Breast epithelium (tissue), 4 donors: ENCODE data around the gene WTIP. TPM values are rescaled to one million over a fixed set of nuclear protein-coding genes. Genes with fewer than 3 reads are reported as not detected.

ENCODE experiments used
- DNase-seq, 2 donors: peaks; one replicate each; pipeline ENCODE4 v3.0.0-alpha.2; 2019; ENCODE audit warnings: low spot score in 2 of 2
- H3K27ac ChIP-seq, 2 donors: fragments of 200-600 bp; sonication (generic) in 1 of 2; one replicate each; pipeline ENCODE4 v1.5.1; 2016 to 2019; ENCODE audit warnings: mild to moderate bottlenecking in 1 of 2
- H3K27me3 ChIP-seq, 2 donors: fragments of 200-600 bp; sonication (generic) in 1 of 2; one replicate each; pipeline versions ENCODE4 v1.5.1 to v1.6.0; 2017 to 2019; ENCODE audit warnings: control low read depth in 1 of 2, mild to moderate bottlenecking in 1 of 2
- H3K36me3 ChIP-seq: fragments of 200-600 bp; one replicate; pipeline ENCODE4 v1.5.1; 2019
- H3K4me1 ChIP-seq, 2 donors: fragments of 200-600 bp; sonication (generic); one replicate each; pipeline ENCODE4 v1.5.1; 2016 to 2019; ENCODE audit warnings: control low read depth in 1 of 2
- H3K4me3 ChIP-seq, 3 donors: fragments of 200-600 bp; sonication (generic); 1 replicate in 2 of 3; 2 replicates in 1 of 3; pipeline ENCODE4 v1.5.1; 2016 to 2019; ENCODE audit warnings: mild to moderate bottlenecking in 3 of 3, moderate library complexity in 2 of 3
- H3K9me3 ChIP-seq, 2 donors: fragments of 200-600 bp; sonication (generic) in 1 of 2; one replicate each; pipeline ENCODE4 v1.5.1; 2016 to 2019; ENCODE audit warnings: control low read depth in 1 of 2
- CTCF ChIP-seq, 3 donors: fragments of 450-650 bp; IDR thresholded peaks; one replicate each; pipeline ENCODE4 v1.5.1; 2016 to 2017; ENCODE audit warnings: antibody characterized with exemption in 3 of 3, mild to moderate bottlenecking in 3 of 3, moderate library complexity in 3 of 3
- POLR2A ChIP-seq: fragments of 450-650 bp; IDR thresholded peaks from one replicate; pipeline ENCODE4 v1.6.1; 2016; ENCODE audit warnings: antibody characterized with exemption, mild to moderate bottlenecking, moderate library complexity
- POLR2AphosphoS5 ChIP-seq, 3 donors: sonication (generic); formaldehyde crosslinking; IDR thresholded peaks; one replicate each; pipeline ENCODE4 v1.6.1; 2017; ENCODE audit warnings: antibody characterized with exemption in 3 of 3
- intact Hi-C: fragments of 100-400 bp; cut with DNase I; formaldehyde crosslinking; loops from one replicate; pipeline ENCODE4 v1.15.1; 2023; ENCODE audit warnings: low total_unique reads
- total RNA-seq, 3 donors: library from RNA; depleted of rRNA; stranded (reverse); fragments of >200 nt; gene quantifications; one replicate each; pipeline ENCODE4 v1.1.0, GENCODE V29; 2016

WTIP gene
- total RNA-seq, 3 donors from 2014 or later, result 11.9 to 20.6 (median 14.9) TPM

- H3K36me3 ChIP-seq, result no peaks in the 10 kb centered on the region
- peak; percentile 79 to 93 for DNase-seq
- peak overlapping the region in 1 of 3 donors; percentile 26 for H3K4me3 ChIP-seq
- no peaks in the 10 kb centered on the region for H3K9me3 ChIP-seq
- no peaks in the 10 kb centered on the region for H3K4me1 ChIP-seq
- no peaks in the 10 kb centered on the region for H3K27me3 ChIP-seq
- intact Hi-C loops, result loop anchor here (5.0 kb wide), 1 partner anchor 816 kb away; no protein-coding TSS in a partner anchor
- H3K27ac ChIP-seq, result peak overlapping the region in 1 of 2 donors; percentile 65
- peak; percentile 92 to 97 (median 95) for TF ChIP-seq CTCF (IDR thresholded peaks at IDR 0.05)
- TF ChIP-seq POLR2AphosphoS5 (IDR thresholded peaks at IDR 0.05), result peak in 2 of 3 donors; percentile 28 to 30
- no peak for TF ChIP-seq POLR2A
Observed at GRCh38 chr19:34501339-34502320, 20.1 kb downstream of the WTIP start.

- intact Hi-C loops, result loop anchor here (5.0 kb wide), 1 partner anchor 815 kb away; no protein-coding TSS in a partner anchor
- DNase-seq, result peak in 1 of 2 donors; percentile 12
Observed at GRCh38 chr19:34502582-34503411, 21.2 kb downstream of the WTIP start.

GRCh38 chr19:34503531-34504272 lies 22.1 kb downstream of the WTIP start:
- intact Hi-C loops, result loop anchor here (5.0 kb wide), 1 partner anchor 814 kb away; no protein-coding TSS in a partner anchor
- DNase-seq, result no peak
- H3K4me1 ChIP-seq, result no peaks in the 10 kb centered on the region
- peak overlapping the region in 1 of 2 donors; percentile 32 for H3K27ac ChIP-seq
- no peak overlapping the region for H3K4me3 ChIP-seq
- TF ChIP-seq CTCF (IDR thresholded peaks at IDR 0.05), result no peak
- TF ChIP-seq POLR2A, result no peak
- TF ChIP-seq POLR2AphosphoS5 (IDR thresholded peaks at IDR 0.05), result no peak
- H3K27me3 ChIP-seq, result no peaks in the 10 kb centered on the region
- H3K9me3 ChIP-seq, result no peaks in the 10 kb centered on the region
- no peaks in the 10 kb centered on the region for H3K36me3 ChIP-seq

More at GRCh38 chr19:34502582-34503411, 21.2 kb downstream of the WTIP start:
- Histone ChIP-seq H3K27me3 (no peaks in the 10 kb centered on the region), H3K9me3 (no peaks in the 10 kb centered on the region), H3K36me3 (no peaks in the 10 kb centered on the region), H3K4me3 (no peak overlapping the region), H3K27ac (peak overlapping the region in 1 of 2 donors; percentile 32), H3K4me1 (no peaks in the 10 kb centered on the region)
- TF ChIP-seq CTCF (IDR thresholded peaks at IDR 0.05) (no peak), POLR2AphosphoS5 (IDR thresholded peaks at IDR 0.05) (peak in 1 of 3 donors; percentile 16)

- TF ChIP-seq POLR2A, result no peak
- TF ChIP-seq POLR2AphosphoS5 (IDR thresholded peaks at IDR 0.05), result no peak
- intact Hi-C loops, result loop anchor here (5.0 kb wide), 1 partner anchor 813 kb away; no protein-coding TSS in a partner anchor
- Histone ChIP-seq H3K9me3 (no peaks in the 10 kb centered on the region), H3K36me3 (no peaks in the 10 kb centered on the region), H3K4me1 (no peaks in the 10 kb centered on the region), H3K27me3 (no peaks in the 10 kb centered on the region), H3K27ac (no peak overlapping the region), H3K4me3 (no peak overlapping the region)
- peak in 1 of 2 donors; percentile 10 for DNase-seq
Observed at GRCh38 chr19:34504273-34504808, 22.8 kb downstream of the WTIP start.
